GM12864 (cell line): Measurements from ENCODE around the gene AOX1.

Experiments used
- DNase-seq: peaks from one replicate; pipeline ENCODE4 v3.0.0-alpha.2; 2011; ENCODE audit warnings: low read depth
- H3K4me3 ChIP-seq: 2 replicates; pipeline ENCODE4 v1.5.1; 2011; ENCODE audit warnings: mild to moderate bottlenecking, low read depth, low read length, control low read depth
- CTCF ChIP-seq: IDR thresholded peaks from 2 replicates; pipeline ENCODE4 v1.5.1; 2011; ENCODE audit warnings: low read depth, mild to moderate bottlenecking, moderate library complexity, low read length, control low read depth, inconsistent platforms; ENCODE audit errors: missing control alignments

The AOX1 gene

DNA sequence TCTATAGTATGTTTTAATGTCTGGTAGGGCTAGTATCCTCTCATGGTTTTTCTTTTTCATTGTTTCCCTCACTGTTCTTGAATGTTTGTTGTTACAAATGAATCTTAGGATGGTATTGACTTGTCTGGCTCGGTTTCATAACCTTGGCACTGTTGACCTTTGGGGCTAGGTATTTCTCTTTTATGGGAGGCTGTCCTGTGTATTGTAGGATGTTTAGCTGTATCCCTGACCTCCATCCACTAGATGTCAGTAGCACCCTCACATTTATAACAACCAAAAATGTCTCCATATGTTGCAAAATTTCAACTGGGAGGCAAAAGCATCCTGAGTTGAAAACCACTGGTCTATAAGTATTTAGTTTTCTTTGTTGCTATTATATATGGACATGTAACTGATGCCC, 7.0 kb upstream of the AOX1 start:
- peak; percentile 46 for TF ChIP-seq CTCF
- no peak for DNase-seq
- H3K4me3 ChIP-seq, result no peak overlapping the region

DNA sequence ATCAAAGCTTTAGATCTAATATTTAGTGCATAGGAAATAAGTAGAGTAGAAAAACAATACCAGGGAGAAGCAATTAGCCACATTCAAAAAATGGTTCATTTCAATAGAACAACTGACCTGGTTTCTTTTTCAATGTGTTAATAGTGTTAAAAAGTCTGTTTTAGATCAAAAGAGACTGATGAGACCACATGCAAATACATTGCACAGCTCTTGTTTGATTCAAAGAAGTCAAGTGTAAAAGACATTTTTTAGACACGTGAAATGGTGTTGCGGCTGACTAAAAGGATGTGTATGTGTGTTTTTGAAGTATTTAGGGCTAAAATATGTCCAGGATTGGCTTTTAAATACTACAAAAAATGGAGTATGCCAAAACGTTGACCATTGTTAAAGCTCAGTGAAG, 1.2 kb upstream of the AOX1 start:
- H3K4me3 ChIP-seq, result no peak overlapping the region
- TF ChIP-seq CTCF, result no peak
- no peak for DNase-seq

DNA sequence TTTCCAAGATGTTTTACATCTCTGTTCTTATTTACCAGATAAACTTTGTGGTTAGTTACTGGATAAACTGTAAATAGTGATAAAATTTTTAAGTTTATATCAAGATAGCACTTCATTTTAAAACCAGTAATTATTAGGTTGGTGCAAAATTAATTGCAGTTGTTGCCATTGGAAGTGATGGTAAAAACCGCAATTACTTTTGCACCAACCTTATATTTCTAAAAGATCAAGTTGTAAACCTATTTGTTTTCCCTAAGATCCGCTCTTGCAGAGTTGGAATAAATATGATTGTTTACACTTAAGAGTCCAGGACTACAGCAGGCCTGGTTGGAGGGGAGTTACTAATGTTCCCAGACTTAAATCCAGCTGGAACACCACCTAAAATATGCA, 479 bp upstream of the AOX1 start:
- H3K4me3 ChIP-seq, result peak overlapping the region; percentile 32; the same call in 1 of the 2 replicates
- no peak for TF ChIP-seq CTCF
- no peak for DNase-seq

GRCh38 chr2:200586644-200586975, 796 bp downstream of the AOX1 start:
- TF ChIP-seq CTCF, result no peak
- H3K4me3 ChIP-seq, result no peak overlapping the region
- DNase-seq, result no peak

- H3K4me3 ChIP-seq, result no peak overlapping the region
- no peak for DNase-seq
- no peak for TF ChIP-seq CTCF
Observed at GRCh38 chr2:200587007-200587616, 1.3 kb downstream of the AOX1 start.

GRCh38 chr2:200588076-200588678, 2.4 kb downstream of the AOX1 start:
- no peak overlapping the region for H3K4me3 ChIP-seq
- DNase-seq, result no peak
- no peak for TF ChIP-seq CTCF

GRCh38 chr2:200590090-200590489, 4.3 kb downstream of the AOX1 start:
- no peak for TF ChIP-seq CTCF
- no peak overlapping the region for H3K4me3 ChIP-seq
- DNase-seq, result no peak
